Panc1 (cell line): ENCODE data around the gene HTR4. TPM values are rescaled to one million over a fixed set of nuclear protein-coding genes. Genes with fewer than 3 reads are reported as not detected.
A peak's percentile ranks its signal among the peaks of the same experiment; 100 is the strongest.

Experiments
- ATAC-seq: fragments of 200-7000 bp; cut with Tn5 transposase; 2 replicates; pipeline ENCODE4 v1.9.1; 2020; ENCODE audit warnings: mild to moderate bottlenecking, moderate library complexity
- BruUV-seq: library from RNA; stranded (reverse); fragments of 400-500 nt; replicated peaks from 2 replicates; lab custom pipeline; 2021; lab: Mats Ljungman, UMichigan
- CTCF ChIA-PET: fragments of 300-600 bp; sonication (Branson Sonifier 250); formaldehyde crosslinking; loops from one replicate; lab custom pipeline; 2022; ENCODE audit warnings: antibody characterized with exemption; lab: Charles Lee
- POLR2A ChIA-PET: fragments of 300-600 bp; sonication (Branson Sonifier 250); formaldehyde crosslinking; loops from one replicate; lab custom pipeline; 2022; ENCODE audit warnings: antibody characterized with exemption; lab: Charles Lee
- DNase-seq: peaks from one replicate; pipeline ENCODE4 v3.0.0-alpha.2; 2010; ENCODE audit warnings: low read depth, low spot score
- H3K27ac ChIP-seq: 2 replicates; pipeline ENCODE4 v1.5.1; 2011; ENCODE audit warnings: mild to moderate bottlenecking, low read length, inconsistent platforms
- H3K27me3 ChIP-seq: fragments of 200-500 bp; sonication (Bioruptor generic); 2 replicates; pipeline ENCODE4 v1.6.0; 2014; ENCODE audit warnings: low read length, inconsistent platforms; ENCODE audit not compliant: control insufficient read depth, insufficient read depth
- H3K36me3 ChIP-seq: fragments of 200-500 bp; sonication (Bioruptor generic); 2 replicates; pipeline ENCODE4 v1.5.1; 2014; ENCODE audit warnings: inconsistent platforms, mild to moderate bottlenecking, low read length, moderate library complexity; ENCODE audit not compliant: control insufficient read depth, insufficient read depth
- H3K4me1 ChIP-seq: 2 replicates; pipeline ENCODE4 v1.5.1; 2011; ENCODE audit warnings: inconsistent platforms, mild to moderate bottlenecking, low read length, moderate library complexity; ENCODE audit not compliant: control insufficient read depth, insufficient read depth
- H3K4me3 ChIP-seq, 2 experiments: 2 replicates each; pipeline ENCODE4 v1.5.1; 2011 to 2012; ENCODE audit warnings: low read depth in 2 of 2, low read length in 2 of 2, mild to moderate bottlenecking in 2 of 2, inconsistent platforms in 1 of 2, moderate library complexity in 1 of 2
- H3K9me3 ChIP-seq: fragments of 200-500 bp; sonication (Bioruptor generic); 2 replicates; pipeline ENCODE4 v1.5.1; 2014; ENCODE audit warnings: low read depth, mild to moderate bottlenecking, inconsistent platforms, low read length, moderate library complexity; ENCODE audit not compliant: control insufficient read depth, insufficient read depth
- CTCF ChIP-seq: fragments of 450-650 bp; IDR thresholded peaks from 2 replicates; pipeline ENCODE4 v1.5.1; 2017; ENCODE audit warnings: mild to moderate bottlenecking
- POLR2AphosphoS5 ChIP-seq: IDR thresholded peaks from 2 replicates; pipeline ENCODE4 v1.6.1; 2012; ENCODE audit warnings: mild to moderate bottlenecking, low read depth, low read length, moderate library complexity
- SIN3A ChIP-seq: IDR thresholded peaks from 2 replicates; pipeline ENCODE4 v1.6.1; 2012; ENCODE audit warnings: low read depth, mild to moderate bottlenecking, low read length, moderate library complexity, borderline replicate concordance; ENCODE audit not compliant: insufficient read depth
- TCF7L2 ChIP-seq: IDR thresholded peaks from 2 replicates; pipeline ENCODE4 v1.6.1; 2011; ENCODE audit warnings: mild to moderate bottlenecking, low read depth, low read length, inconsistent platforms
- in situ Hi-C: cut with HindIII; loops from 2 replicates; pipeline ENCODE4 v1.10.0; 2016; ENCODE audit warnings: low sequenced_read_pairs, low pct_unique_long_range_greater_than_20kb
- intact Hi-C: fragments of 100-400 bp; cut with micrococcal nuclease; formaldehyde crosslinking; loops from one replicate; pipeline ENCODE4 v1.10.0; 2022; ENCODE audit not compliant: unreplicated experiment
- total RNA-seq: library from RNA; stranded (reverse); gene quantifications from one replicate; pipeline ENCODE4 v1.2.1, GENCODE V29; 2021; ENCODE audit not compliant: unreplicated experiment
- TF ChIP-seq, protein P1 (sequence below), 2 experiments: IDR thresholded peaks; 2 replicates each; pipeline ENCODE4 v1.6.1; 2011 to 2012; ENCODE audit warnings: low read depth in 2 of 2, control low read depth in 1 of 2, low read length in 1 of 2, mild to moderate bottlenecking in 1 of 2, moderate library complexity in 1 of 2; ENCODE audit not compliant: insufficient read depth in 1 of 2

HTR4 gene
- total RNA-seq, 1 experiment from 2014 or later = not detected

DNA sequence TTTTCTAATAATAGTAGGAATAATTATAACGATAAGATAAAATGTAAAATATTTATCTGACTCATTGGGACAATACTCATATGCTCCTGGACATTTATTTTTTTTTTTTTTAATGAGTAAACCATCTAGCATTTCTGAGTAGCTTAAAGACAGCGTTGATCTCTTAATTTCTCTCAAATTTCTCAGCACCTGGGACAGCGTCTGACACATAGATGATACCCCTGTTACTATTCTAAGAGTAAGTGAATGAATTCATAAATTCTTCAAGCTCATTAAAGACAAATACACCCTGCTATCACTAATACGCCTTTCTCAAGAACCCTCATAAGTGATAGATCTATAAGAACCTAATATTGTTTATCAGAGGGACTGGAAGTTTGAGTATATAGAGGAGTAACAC, 12.0 kb upstream of the HTR4 start:
- CTCF ChIA-PET = no interaction called here
- in situ Hi-C loops = no loop called here
- POLR2A ChIA-PET = no interaction called here
- no peaks in the 10 kb centered on the region for H3K9me3 ChIP-seq
- ATAC-seq (no peak), DNase-seq (no peak)
- BruUV-seq = no TSS peak
- intact Hi-C loops = no loop called here
- no peaks in the 10 kb centered on the region; the same call in 1 of the 2 replicates for H3K27me3 ChIP-seq
- TF ChIP-seq POLR2AphosphoS5 (no peak), TCF7L2 (no peak)
- TF ChIP-seq, protein P1, sequence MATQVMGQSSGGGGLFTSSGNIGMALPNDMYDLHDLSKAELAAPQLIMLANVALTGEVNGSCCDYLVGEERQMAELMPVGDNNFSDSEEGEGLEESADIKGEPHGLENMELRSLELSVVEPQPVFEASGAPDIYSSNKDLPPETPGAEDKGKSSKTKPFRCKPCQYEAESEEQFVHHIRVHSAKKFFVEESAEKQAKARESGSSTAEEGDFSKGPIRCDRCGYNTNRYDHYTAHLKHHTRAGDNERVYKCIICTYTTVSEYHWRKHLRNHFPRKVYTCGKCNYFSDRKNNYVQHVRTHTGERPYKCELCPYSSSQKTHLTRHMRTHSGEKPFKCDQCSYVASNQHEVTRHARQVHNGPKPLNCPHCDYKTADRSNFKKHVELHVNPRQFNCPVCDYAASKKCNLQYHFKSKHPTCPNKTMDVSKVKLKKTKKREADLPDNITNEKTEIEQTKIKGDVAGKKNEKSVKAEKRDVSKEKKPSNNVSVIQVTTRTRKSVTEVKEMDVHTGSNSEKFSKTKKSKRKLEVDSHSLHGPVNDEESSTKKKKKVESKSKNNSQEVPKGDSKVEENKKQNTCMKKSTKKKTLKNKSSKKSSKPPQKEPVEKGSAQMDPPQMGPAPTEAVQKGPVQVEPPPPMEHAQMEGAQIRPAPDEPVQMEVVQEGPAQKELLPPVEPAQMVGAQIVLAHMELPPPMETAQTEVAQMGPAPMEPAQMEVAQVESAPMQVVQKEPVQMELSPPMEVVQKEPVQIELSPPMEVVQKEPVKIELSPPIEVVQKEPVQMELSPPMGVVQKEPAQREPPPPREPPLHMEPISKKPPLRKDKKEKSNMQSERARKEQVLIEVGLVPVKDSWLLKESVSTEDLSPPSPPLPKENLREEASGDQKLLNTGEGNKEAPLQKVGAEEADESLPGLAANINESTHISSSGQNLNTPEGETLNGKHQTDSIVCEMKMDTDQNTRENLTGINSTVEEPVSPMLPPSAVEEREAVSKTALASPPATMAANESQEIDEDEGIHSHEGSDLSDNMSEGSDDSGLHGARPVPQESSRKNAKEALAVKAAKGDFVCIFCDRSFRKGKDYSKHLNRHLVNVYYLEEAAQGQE (IDR thresholded peaks at IDR 0.05; ENCODE audit: insufficient read depth in 1 of 2, low read depth in 2 of 2, low read length in 1 of 2) = peak in 1 of 2 experiments; percentile 79; a peak in 2 of 4 replicates
- H3K36me3 ChIP-seq = no peaks in the 10 kb centered on the region
- H3K27ac ChIP-seq = no peak overlapping the region
- H3K4me3 ChIP-seq = no peak overlapping the region
- H3K4me1 ChIP-seq = no peaks in the 10 kb centered on the region

GRCh38 chr5:148665431-148665830, 11.1 kb upstream of the HTR4 start:
- in situ Hi-C loops (no loop called here), intact Hi-C loops (no loop called here)
- no peak for ATAC-seq
- TF ChIP-seq POLR2AphosphoS5 (no peak), CTCF (no peak), TCF7L2 (no peak), SIN3A (no peak)
- TF ChIP-seq, protein P1 (IDR thresholded peaks at IDR 0.05; ENCODE audit: insufficient read depth in 1 of 2, low read depth in 2 of 2, low read length in 1 of 2) = no peak
- Histone ChIP-seq H3K9me3 (no peaks in the 10 kb centered on the region), H3K27me3 (no peaks in the 10 kb centered on the region; the same call in 1 of the 2 replicates), H3K4me3 (no peak overlapping the region), H3K4me1 (no peaks in the 10 kb centered on the region), H3K27ac (no peak overlapping the region), H3K36me3 (no peaks in the 10 kb centered on the region)
- ChIA-PET CTCF (no interaction called here), POLR2A (no interaction called here)
- BruUV-seq = no TSS peak
- no peak for DNase-seq
